H9 (cell line): ENCODE results near the gene AKNA. TPM values are rescaled to one million over a fixed set of nuclear protein-coding genes. Genes with fewer than 3 reads are reported as not detected.

Experiments
- DNase-seq: peaks from one replicate; pipeline ENCODE4 v3.0.0-alpha.2; 2017
- H2AFZ ChIP-seq: one replicate; pipeline ENCODE4 v1.6.1; 2013; ENCODE audit warnings: mild to moderate bottlenecking, low read length, control low read depth, moderate library complexity
- H2AK5ac ChIP-seq: 2 replicates; pipeline ENCODE4 v1.6.1; 2013; ENCODE audit warnings: low read length, control low read depth, mixed read lengths; ENCODE audit not compliant: insufficient read length
- H2BK120ac ChIP-seq: one replicate; pipeline ENCODE4 v1.6.1; 2013; ENCODE audit warnings: low read depth, mild to moderate bottlenecking, low read length, control low read depth, inconsistent platforms; ENCODE audit not compliant: poor library complexity, severe bottlenecking
- H2BK12ac ChIP-seq: 2 replicates; pipeline ENCODE4 v1.6.1; 2013; ENCODE audit warnings: low read length, control low read depth, mixed read lengths, low read depth; ENCODE audit not compliant: insufficient read length
- H2BK15ac ChIP-seq: 2 replicates; pipeline ENCODE4 v1.6.1; 2013; ENCODE audit warnings: low read depth, low read length, control low read depth
- H2BK20ac ChIP-seq: one replicate; pipeline ENCODE4 v1.6.1; 2013; ENCODE audit warnings: low read depth, mild to moderate bottlenecking, low read length, control low read depth, inconsistent platforms; ENCODE audit not compliant: poor library complexity, severe bottlenecking
- H2BK5ac ChIP-seq: 2 replicates; pipeline ENCODE4 v1.6.1; 2013; ENCODE audit warnings: low read length, control low read depth, mixed read lengths; ENCODE audit not compliant: insufficient read length
- H3K14ac ChIP-seq: 2 replicates; pipeline ENCODE4 v1.6.1; 2013; ENCODE audit warnings: low read length, control low read depth; ENCODE audit not compliant: insufficient read depth
- H3K18ac ChIP-seq: 2 replicates; pipeline ENCODE4 v1.6.1; 2013; ENCODE audit warnings: low read depth, mild to moderate bottlenecking, mixed read lengths, low read length, control low read depth; ENCODE audit not compliant: insufficient read length
- H3K23ac ChIP-seq: 2 replicates; pipeline ENCODE4 v1.6.1; 2013; ENCODE audit warnings: low read length, control low read depth, mixed read lengths, low read depth; ENCODE audit not compliant: insufficient read length
- H3K23me2 ChIP-seq: 2 replicates; pipeline ENCODE4 v1.6.1; 2013; ENCODE audit warnings: low read depth, mild to moderate bottlenecking, mixed read lengths, low read length, control low read depth; ENCODE audit not compliant: insufficient read length, poor library complexity, severe bottlenecking
- H3K27ac ChIP-seq: 2 replicates; pipeline ENCODE4 v1.5.1; 2013; ENCODE audit warnings: low read length, control low read depth, mixed read lengths, low read depth; ENCODE audit not compliant: insufficient read length
- H3K27me3 ChIP-seq: 2 replicates; pipeline ENCODE4 v1.6.1; 2013; ENCODE audit warnings: low read length, control low read depth, inconsistent platforms; ENCODE audit not compliant: insufficient read depth
- H3K4ac ChIP-seq: 2 replicates; pipeline ENCODE4 v1.6.1; 2013; ENCODE audit warnings: low read depth, mild to moderate bottlenecking, control low read depth, inconsistent platforms, low read length, moderate library complexity
- H3K4me1 ChIP-seq: 2 replicates; pipeline ENCODE4 v1.6.1; 2013; ENCODE audit warnings: low read length, control low read depth, inconsistent platforms; ENCODE audit not compliant: insufficient read depth
- H3K4me2 ChIP-seq: 2 replicates; pipeline ENCODE4 v1.6.1; 2013; ENCODE audit warnings: low read length, control low read depth, mixed read lengths; ENCODE audit not compliant: insufficient read length, insufficient read depth
- H3K56ac ChIP-seq: 2 replicates; pipeline ENCODE4 v1.6.1; 2013; ENCODE audit warnings: low read depth, mild to moderate bottlenecking, mixed read lengths, low read length, control low read depth; ENCODE audit not compliant: insufficient read length
- H3K79me1 ChIP-seq: 2 replicates; pipeline ENCODE4 v1.6.1; 2013; ENCODE audit warnings: low read depth, mild to moderate bottlenecking, moderate library complexity, low read length, control low read depth, inconsistent platforms; ENCODE audit not compliant: insufficient read depth, poor library complexity, severe bottlenecking
- H3K79me2 ChIP-seq: 2 replicates; pipeline ENCODE4 v1.6.1; 2013; ENCODE audit warnings: low read length, control low read depth, inconsistent platforms; ENCODE audit not compliant: insufficient read depth
- H3K9ac ChIP-seq: 2 replicates; pipeline ENCODE4 v1.6.1; 2013; ENCODE audit warnings: low read length, control low read depth, mixed read lengths; ENCODE audit not compliant: insufficient read length; ENCODE audit errors: extremely low read depth
- H3K9me3 ChIP-seq: one replicate; pipeline ENCODE4 v1.6.1; 2013; ENCODE audit warnings: low read depth, low read length, inconsistent platforms; ENCODE audit not compliant: control insufficient read depth
- H3T11ph ChIP-seq: one replicate; pipeline ENCODE4 v1.6.1; 2013; ENCODE audit warnings: mild to moderate bottlenecking, low read length, control low read depth, inconsistent platforms
- H4K20me1 ChIP-seq: one replicate; pipeline ENCODE4 v1.6.1; 2013; ENCODE audit not compliant: control insufficient read depth, insufficient read length, insufficient read depth
- H4K5ac ChIP-seq: 2 replicates; pipeline ENCODE4 v1.6.1; 2013; ENCODE audit warnings: low read depth, mild to moderate bottlenecking, mixed read lengths, low read length, control low read depth; ENCODE audit not compliant: insufficient read length
- H4K8ac ChIP-seq: replicated peaks from 2 replicates; pipeline ENCODE4 v1.6.1; 2013; ENCODE audit warnings: low read length, control low read depth, mixed read lengths, low read depth; ENCODE audit not compliant: insufficient read length
- H4K91ac ChIP-seq: 2 replicates; pipeline ENCODE4 v1.6.1; 2013; ENCODE audit warnings: low read depth, mild to moderate bottlenecking, moderate library complexity, mixed read lengths, low read length, control low read depth; ENCODE audit not compliant: insufficient read length
- H3K27ac Mint-ChIP-seq, 3 experiments: 2 replicates in 2 of 3; 3 replicates in 1 of 3; pipeline ENCODE4 v1.8.0; 2020 to 2021; ENCODE audit warnings: mixed read lengths in 3 of 3, mild to moderate bottlenecking in 1 of 3, moderate library complexity in 1 of 3
- H3K27me3 Mint-ChIP-seq: 2 replicates; pipeline ENCODE4 v1.8.0; 2021; ENCODE audit warnings: low read depth, mild to moderate bottlenecking, moderate library complexity, mixed read lengths
- H3K36me3 Mint-ChIP-seq, 3 experiments: 2 replicates in 2 of 3; 3 replicates in 1 of 3; pipeline ENCODE4 v1.8.0; 2020 to 2021; ENCODE audit warnings: low read depth in 3 of 3, mixed read lengths in 3 of 3; ENCODE audit not compliant: insufficient read depth in 1 of 3
- H3K4me1 Mint-ChIP-seq, 2 experiments: 2 replicates each; pipeline ENCODE4 v1.8.0; 2020; ENCODE audit warnings: mixed read lengths in 2 of 2
- H3K4me3 Mint-ChIP-seq, 2 experiments: 2 replicates in 1 of 2; 3 replicates in 1 of 2; pipeline ENCODE4 v1.8.0; 2020 to 2021; ENCODE audit warnings: mild to moderate bottlenecking in 2 of 2, mixed read lengths in 2 of 2, moderate library complexity in 1 of 2
- H3K9me3 Mint-ChIP-seq, 2 experiments: 2 replicates in 1 of 2; 3 replicates in 1 of 2; pipeline ENCODE4 v1.8.0; 2020; ENCODE audit warnings: mild to moderate bottlenecking in 2 of 2, mixed read lengths in 2 of 2, moderate library complexity in 1 of 2
- WGBS: extraction: QIAGEN DNeasy Blood & Tissue Kit; methylation state at CpG from one replicate; pipeline ENCODE4 v1.1.7; 2013; ENCODE audit warnings: missing lambda C conversion rate, low lambda C conversion rate, mixed read lengths; ENCODE audit not compliant: insufficient read length; ENCODE audit errors: extremely low coverage; 5-methylcytosine and 5-hydroxymethylcytosine counted together
- total RNA-seq: library from RNA; stranded (reverse); gene quantifications from 2 replicates; pipeline ENCODE4 v1.2.1, GENCODE V29; 2021
- TF ChIP-seq, protein P1 (sequence below): fragments of 200-600 bp; sonication (generic); conservative IDR thresholded peaks from 3 replicates; pipeline ENCODE4 v1.8.0; 2021; ENCODE audit warnings: antibody characterized with exemption, mild to moderate bottlenecking

Gene AKNA
- total RNA-seq, 1 experiment from 2014 or later, result 19.7 TPM

DNA sequence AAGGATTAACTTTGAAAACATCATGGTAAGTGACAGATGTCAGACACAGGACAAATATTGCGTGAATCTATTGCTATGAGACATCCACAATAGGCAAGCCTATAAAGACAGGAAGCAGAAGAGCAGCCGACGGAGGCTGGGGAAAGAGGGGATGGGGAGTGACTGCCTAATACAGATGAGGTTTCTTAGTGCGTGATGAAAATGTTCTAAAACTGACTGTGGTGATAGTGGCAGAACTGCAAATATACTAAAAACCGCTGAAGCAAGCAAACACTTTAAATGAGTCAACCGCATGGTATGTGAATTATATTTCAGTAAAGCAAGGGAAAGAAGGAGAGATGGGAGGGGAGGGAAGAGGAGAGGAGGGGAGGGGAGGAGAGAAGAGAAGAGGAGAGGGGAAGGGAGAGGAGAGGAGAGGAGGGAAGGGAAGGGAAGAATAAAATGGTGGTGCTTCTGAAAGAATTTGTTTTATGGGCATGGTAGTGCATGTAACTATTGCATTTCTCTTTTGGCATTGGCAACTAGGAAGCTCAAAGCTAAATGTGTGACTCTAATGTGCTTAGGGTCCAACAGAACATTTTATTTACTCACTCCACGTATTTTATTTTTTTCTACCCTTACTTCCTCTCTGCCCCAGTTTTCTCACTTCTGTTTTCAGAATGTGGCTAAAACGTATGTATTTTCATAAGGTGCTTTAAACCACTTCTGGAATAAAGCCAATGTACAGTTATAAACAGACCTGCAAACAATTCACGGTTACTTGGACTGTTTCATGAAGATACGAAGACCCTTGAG lies 21.3 kb downstream of the AKNA start:
- H3K4me2 ChIP-seq, result no peak overlapping the region
- no peak overlapping the region for H2BK5ac ChIP-seq
- Mint-ChIP-seq H3K9me3 (no peaks in the 10 kb centered on the region), H3K27me3 (no peaks in the 10 kb centered on the region), H3K4me1 (peaks cover 19 to 21% of the 10 kb centered on the region in 2 experiments), H3K36me3 (peaks cover 32 to 40% (median 35%) of the 10 kb centered on the region in 3 experiments), H3K4me3 (no peak overlapping the region), H3K27ac (peak overlapping the region in 1 of 3 experiments; percentile 60; a peak in 2 of 7 replicates)
- no peak overlapping the region for H2AK5ac ChIP-seq
- H3K9me3 ChIP-seq, result no peaks in the 10 kb centered on the region
- H3K56ac ChIP-seq, result no peak overlapping the region
- no CpG with 5 or more reads among the region's 10 CpGs for WGBS
- H3T11ph ChIP-seq, result no peak overlapping the region
- H3K18ac ChIP-seq, result no peak overlapping the region
- no peak overlapping the region for H2BK120ac ChIP-seq
- DNase-seq, result no peak
- H3K27ac ChIP-seq, result no peak overlapping the region
- H3K9ac ChIP-seq, result no peak overlapping the region
- H2BK20ac ChIP-seq, result no peak overlapping the region
- H4K20me1 ChIP-seq, result no peaks in the 10 kb centered on the region
- H2AFZ ChIP-seq, result no peak overlapping the region
- no peak overlapping the region for H3K4ac ChIP-seq
- no peaks in the 10 kb centered on the region for H3K79me1 ChIP-seq
- no peaks in the 10 kb centered on the region for H3K27me3 ChIP-seq
- H4K5ac ChIP-seq, result no peak overlapping the region
- 0 out of 2 replicates have a peak, but pooled peaks cover 3% of the 10 kb centered on the region for H3K79me2 ChIP-seq
- no peak overlapping the region for H2BK15ac ChIP-seq
- peaks cover 13% of the 10 kb centered on the region for H3K4me1 ChIP-seq
- H4K8ac ChIP-seq, result no peak overlapping the region
- H4K91ac ChIP-seq, result no peak overlapping the region
- H3K14ac ChIP-seq, result no peak overlapping the region
- H3K23ac ChIP-seq, result no peak overlapping the region
- TF ChIP-seq, protein P1, sequence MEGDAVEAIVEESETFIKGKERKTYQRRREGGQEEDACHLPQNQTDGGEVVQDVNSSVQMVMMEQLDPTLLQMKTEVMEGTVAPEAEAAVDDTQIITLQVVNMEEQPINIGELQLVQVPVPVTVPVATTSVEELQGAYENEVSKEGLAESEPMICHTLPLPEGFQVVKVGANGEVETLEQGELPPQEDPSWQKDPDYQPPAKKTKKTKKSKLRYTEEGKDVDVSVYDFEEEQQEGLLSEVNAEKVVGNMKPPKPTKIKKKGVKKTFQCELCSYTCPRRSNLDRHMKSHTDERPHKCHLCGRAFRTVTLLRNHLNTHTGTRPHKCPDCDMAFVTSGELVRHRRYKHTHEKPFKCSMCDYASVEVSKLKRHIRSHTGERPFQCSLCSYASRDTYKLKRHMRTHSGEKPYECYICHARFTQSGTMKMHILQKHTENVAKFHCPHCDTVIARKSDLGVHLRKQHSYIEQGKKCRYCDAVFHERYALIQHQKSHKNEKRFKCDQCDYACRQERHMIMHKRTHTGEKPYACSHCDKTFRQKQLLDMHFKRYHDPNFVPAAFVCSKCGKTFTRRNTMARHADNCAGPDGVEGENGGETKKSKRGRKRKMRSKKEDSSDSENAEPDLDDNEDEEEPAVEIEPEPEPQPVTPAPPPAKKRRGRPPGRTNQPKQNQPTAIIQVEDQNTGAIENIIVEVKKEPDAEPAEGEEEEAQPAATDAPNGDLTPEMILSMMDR, result no peak
- peaks cover 5% of the 10 kb centered on the region for H3K23me2 ChIP-seq
- no peak overlapping the region for H2BK12ac ChIP-seq
